Ishikawa (cell line): ENCODE measurements around the gene FAF2.

Source experiments
- CEBPB ChIP-seq: IDR thresholded peaks from 2 replicates; pipeline ENCODE4 v1.6.1; 2012
- CREB1 ChIP-seq: IDR thresholded peaks from 2 replicates; pipeline ENCODE4 v1.6.1; 2012; ENCODE audit warnings: low read depth
- EGR1 ChIP-seq: IDR thresholded peaks from 2 replicates; pipeline ENCODE4 v1.6.1; 2012
- EP300 ChIP-seq: IDR thresholded peaks from 2 replicates; pipeline ENCODE4 v1.6.1; 2012; ENCODE audit warnings: borderline replicate concordance
- NFIC ChIP-seq: IDR thresholded peaks from 2 replicates; pipeline ENCODE4 v1.6.1; 2012
- RAD21 ChIP-seq: IDR thresholded peaks from 2 replicates; pipeline ENCODE4 v1.6.1; 2012; ENCODE audit warnings: low read depth
- TAF1 ChIP-seq: IDR thresholded peaks from 2 replicates; pipeline ENCODE4 v1.6.1; 2012; ENCODE audit warnings: low read depth, mild to moderate bottlenecking
- TCF12 ChIP-seq: IDR thresholded peaks from 2 replicates; pipeline ENCODE4 v1.6.1; 2012; ENCODE audit warnings: low read depth
- TEAD4 ChIP-seq: IDR thresholded peaks from 2 replicates; pipeline ENCODE4 v1.6.1; 2012
- YY1 ChIP-seq: IDR thresholded peaks from 2 replicates; pipeline ENCODE4 v1.6.1; 2012; ENCODE audit warnings: low read depth
- ZBTB7A ChIP-seq: IDR thresholded peaks from 2 replicates; pipeline ENCODE4 v1.6.1; 2012; ENCODE audit warnings: low read depth
- TF ChIP-seq, protein P1 (sequence below): IDR thresholded peaks from 2 replicates; pipeline ENCODE4 v1.6.1; 2012
- TF ChIP-seq, protein P2 (sequence below): IDR thresholded peaks from 2 replicates; pipeline ENCODE4 v1.6.1; 2012; ENCODE audit warnings: low read depth, mild to moderate bottlenecking
- TF ChIP-seq, protein P3 (sequence below): IDR thresholded peaks from 2 replicates; pipeline ENCODE4 v1.6.1; 2012

DNA sequence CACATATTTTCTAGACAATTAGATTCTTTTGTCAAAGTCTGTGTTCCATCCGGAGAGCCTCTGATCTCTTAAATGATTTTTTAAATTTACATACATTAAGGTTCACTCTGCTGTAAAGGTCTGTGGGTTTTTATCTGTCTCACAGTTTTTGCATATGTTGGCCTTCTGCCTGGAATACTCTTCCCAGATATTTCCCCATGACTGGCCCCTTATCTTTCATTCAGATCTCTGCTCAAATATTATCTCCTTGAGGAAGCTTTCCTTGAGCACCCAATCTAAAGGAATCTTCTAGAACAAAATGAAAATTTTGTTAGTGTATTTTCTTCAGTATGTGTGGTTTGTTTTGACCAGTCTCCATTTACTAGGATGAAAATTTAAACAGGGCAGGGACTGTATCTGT, 26.3 kb downstream of the FAF2 start:
- TF ChIP-seq CREB1 (no peak), TAF1 (no peak), TCF12 (no peak), EP300 (no peak), RAD21 (no peak), YY1 (no peak), ZBTB7A (no peak), NFIC (no peak), CEBPB (no peak), EGR1 (no peak), TEAD4 (no peak)
- TF ChIP-seq, protein P1, sequence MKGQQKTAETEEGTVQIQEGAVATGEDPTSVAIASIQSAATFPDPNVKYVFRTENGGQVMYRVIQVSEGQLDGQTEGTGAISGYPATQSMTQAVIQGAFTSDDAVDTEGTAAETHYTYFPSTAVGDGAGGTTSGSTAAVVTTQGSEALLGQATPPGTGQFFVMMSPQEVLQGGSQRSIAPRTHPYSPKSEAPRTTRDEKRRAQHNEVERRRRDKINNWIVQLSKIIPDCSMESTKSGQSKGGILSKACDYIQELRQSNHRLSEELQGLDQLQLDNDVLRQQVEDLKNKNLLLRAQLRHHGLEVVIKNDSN, result no peak
- TF ChIP-seq, protein P2, sequence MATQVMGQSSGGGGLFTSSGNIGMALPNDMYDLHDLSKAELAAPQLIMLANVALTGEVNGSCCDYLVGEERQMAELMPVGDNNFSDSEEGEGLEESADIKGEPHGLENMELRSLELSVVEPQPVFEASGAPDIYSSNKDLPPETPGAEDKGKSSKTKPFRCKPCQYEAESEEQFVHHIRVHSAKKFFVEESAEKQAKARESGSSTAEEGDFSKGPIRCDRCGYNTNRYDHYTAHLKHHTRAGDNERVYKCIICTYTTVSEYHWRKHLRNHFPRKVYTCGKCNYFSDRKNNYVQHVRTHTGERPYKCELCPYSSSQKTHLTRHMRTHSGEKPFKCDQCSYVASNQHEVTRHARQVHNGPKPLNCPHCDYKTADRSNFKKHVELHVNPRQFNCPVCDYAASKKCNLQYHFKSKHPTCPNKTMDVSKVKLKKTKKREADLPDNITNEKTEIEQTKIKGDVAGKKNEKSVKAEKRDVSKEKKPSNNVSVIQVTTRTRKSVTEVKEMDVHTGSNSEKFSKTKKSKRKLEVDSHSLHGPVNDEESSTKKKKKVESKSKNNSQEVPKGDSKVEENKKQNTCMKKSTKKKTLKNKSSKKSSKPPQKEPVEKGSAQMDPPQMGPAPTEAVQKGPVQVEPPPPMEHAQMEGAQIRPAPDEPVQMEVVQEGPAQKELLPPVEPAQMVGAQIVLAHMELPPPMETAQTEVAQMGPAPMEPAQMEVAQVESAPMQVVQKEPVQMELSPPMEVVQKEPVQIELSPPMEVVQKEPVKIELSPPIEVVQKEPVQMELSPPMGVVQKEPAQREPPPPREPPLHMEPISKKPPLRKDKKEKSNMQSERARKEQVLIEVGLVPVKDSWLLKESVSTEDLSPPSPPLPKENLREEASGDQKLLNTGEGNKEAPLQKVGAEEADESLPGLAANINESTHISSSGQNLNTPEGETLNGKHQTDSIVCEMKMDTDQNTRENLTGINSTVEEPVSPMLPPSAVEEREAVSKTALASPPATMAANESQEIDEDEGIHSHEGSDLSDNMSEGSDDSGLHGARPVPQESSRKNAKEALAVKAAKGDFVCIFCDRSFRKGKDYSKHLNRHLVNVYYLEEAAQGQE, result no peak
- TF ChIP-seq, protein P3, sequence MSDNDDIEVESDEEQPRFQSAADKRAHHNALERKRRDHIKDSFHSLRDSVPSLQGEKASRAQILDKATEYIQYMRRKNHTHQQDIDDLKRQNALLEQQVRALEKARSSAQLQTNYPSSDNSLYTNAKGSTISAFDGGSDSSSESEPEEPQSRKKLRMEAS, result no peak
